Keratinocyte (primary cell): Measurements from ENCODE around the gene LDHB. TPM values are rescaled to one million over a fixed set of nuclear protein-coding genes. Genes with fewer than 3 reads are reported as not detected.

ENCODE experiments used
- DNase-seq: peaks from one replicate; pipeline ENCODE4 v3.0.0-alpha.2; 2011; ENCODE audit warnings: low read depth, missing footprints, low spot score
- FAIRE-seq: peaks from 2 replicates; lab custom pipeline; 2011; peaks lifted over from hg19 to GRCh38; lab: Jason Lieb, UNC
- H2AFZ ChIP-seq: 2 replicates; pipeline ENCODE4 v1.6.0; 2012; ENCODE audit warnings: low read length, control low read depth, inconsistent platforms; ENCODE audit not compliant: control insufficient read depth
- H3K27ac ChIP-seq: 2 replicates; pipeline ENCODE4 v1.5.1; 2011; ENCODE audit warnings: low read length; ENCODE audit not compliant: control insufficient read depth, insufficient read depth
- H3K27me3 ChIP-seq: 3 replicates; pipeline ENCODE4 v1.6.0; 2011; ENCODE audit warnings: low read length; ENCODE audit not compliant: control insufficient read depth, insufficient read depth; ENCODE audit errors: extremely low read depth
- H3K36me3 ChIP-seq, 2 experiments: 2 replicates in 1 of 2; 3 replicates in 1 of 2; pipeline ENCODE4 v1.5.1; 2011; ENCODE audit warnings: low read length in 2 of 2, mild to moderate bottlenecking in 1 of 2; ENCODE audit not compliant: control insufficient read depth in 2 of 2, insufficient read depth in 2 of 2; ENCODE audit errors: extremely low read depth in 1 of 2
- H3K4me1 ChIP-seq: 3 replicates; pipeline ENCODE4 v1.5.1; 2011; ENCODE audit warnings: low read length; ENCODE audit not compliant: control insufficient read depth, insufficient read depth; ENCODE audit errors: extremely low read depth
- H3K4me2 ChIP-seq: 3 replicates; pipeline ENCODE4 v1.6.0; 2011; ENCODE audit warnings: low read depth, low read length; ENCODE audit not compliant: control insufficient read depth, insufficient read depth; ENCODE audit errors: extremely low read depth
- H3K4me3 ChIP-seq, 3 experiments: fragments of 200-600 bp in 1 of 3; sonication (generic) in 1 of 3; 2 replicates in 2 of 3; 3 replicates in 1 of 3; pipeline ENCODE4 v1.5.1; 2011 to 2016; ENCODE audit warnings: low read length in 3 of 3, mild to moderate bottlenecking in 3 of 3, control low read depth in 2 of 3, inconsistent platforms in 1 of 3, low read depth in 1 of 3, mixed read lengths in 1 of 3, mixed run types in 1 of 3, moderate library complexity in 1 of 3; ENCODE audit not compliant: control insufficient read depth in 2 of 3, insufficient read depth in 2 of 3; ENCODE audit errors: extremely low read depth in 1 of 3
- H3K79me2 ChIP-seq: 2 replicates; pipeline ENCODE4 v1.6.0; 2012; ENCODE audit warnings: low read length; ENCODE audit not compliant: control insufficient read depth, insufficient read depth
- H3K9ac ChIP-seq: 3 replicates; pipeline ENCODE4 v1.6.0; 2011; ENCODE audit warnings: low read length; ENCODE audit not compliant: control insufficient read depth, insufficient read depth; ENCODE audit errors: extremely low read depth
- H3K9me1 ChIP-seq: 3 replicates; pipeline ENCODE4 v1.6.0; 2011; ENCODE audit warnings: low read length; ENCODE audit not compliant: control insufficient read depth, insufficient read depth; ENCODE audit errors: extremely low read depth
- H3K9me3 ChIP-seq: 2 replicates; pipeline ENCODE4 v1.5.1; 2012; ENCODE audit warnings: low read depth, low read length; ENCODE audit not compliant: control insufficient read depth
- H4K20me1 ChIP-seq: 3 replicates; pipeline ENCODE4 v1.6.0; 2011; ENCODE audit warnings: low read length; ENCODE audit not compliant: control insufficient read depth, insufficient read depth; ENCODE audit errors: extremely low read depth
- EZH2 ChIP-seq: IDR thresholded peaks from one replicate; pipeline ENCODE4 v1.6.1; 2012; ENCODE audit warnings: inconsistent platforms, mild to moderate bottlenecking, low read length, moderate library complexity
- dilution Hi-C: fragments of 300-500 bp; cut with MboI; formaldehyde crosslinking; loops from one replicate; pipeline ENCODE4 v1.7.0; 2020; ENCODE audit warnings: low sequenced_read_pairs; ENCODE audit not compliant: extremely low pct_ligation_motif_present
- polyA plus RNA-seq, 5 experiments: library from polyadenylated mRNA; depleted of rRNA in 3 of 5; stranded (reverse) in 3 of 5; stranded (forward) in 1 of 5; unstranded in 1 of 5; fragments of >200 nt; gene quantifications; 1 replicate in 1 of 5; 2 replicates in 3 of 5; 3 replicates in 1 of 5; pipeline versions ENCODE4 v1.2.1 to v1.2.3, GENCODE V29; 2011 to 2012; ENCODE audit warnings: missing spikeins in 2 of 5, low read depth in 1 of 5, low replicate concordance in 1 of 5
- TF ChIP-seq, protein P1 (sequence below), 3 experiments: IDR thresholded peaks in 1 of 3; conservative IDR thresholded peaks in 1 of 3; optimal IDR thresholded peaks in 1 of 3; 2 replicates in 2 of 3; 3 replicates in 1 of 3; pipeline versions ENCODE3 to v1.5.1; 2011; ENCODE audit warnings: low read length in 3 of 3, mild to moderate bottlenecking in 3 of 3, moderate library complexity in 2 of 3, control low read depth in 1 of 3, inconsistent platforms in 1 of 3; ENCODE audit not compliant: insufficient read depth in 2 of 3; ENCODE audit errors: extremely low read depth in 1 of 3

Gene LDHB
- polyA plus RNA-seq, 1 donor (not counting 4 experiments of a cell fraction or from before 2014, with no cell fraction given), result 1,063 TPM

DNA sequence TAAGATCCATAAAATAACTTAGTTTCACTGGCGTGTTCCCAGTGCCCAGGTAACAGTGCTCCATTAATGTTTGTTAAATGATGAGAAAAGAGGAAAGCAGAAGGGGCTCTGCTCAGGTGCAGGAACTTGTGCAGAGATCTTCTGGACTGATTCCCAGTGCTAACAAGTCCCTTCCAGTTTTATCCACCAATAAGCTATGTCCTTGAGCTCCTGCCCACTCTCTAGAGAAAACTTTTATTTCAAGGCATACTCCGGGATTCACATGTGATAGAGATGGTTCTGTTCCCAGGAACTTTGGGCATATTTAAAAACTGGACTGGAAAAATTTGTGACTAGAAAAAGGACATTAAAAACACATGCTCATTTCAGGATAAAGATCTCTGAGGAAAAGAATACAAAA is 54.9 kb downstream of the LDHB start:
- no peak overlapping the region for H3K9ac ChIP-seq
- H3K27me3 ChIP-seq, result peaks cover 3% of the 10 kb centered on the region
- H3K4me3 ChIP-seq, result no peak overlapping the region
- H3K36me3 ChIP-seq, result no peaks in the 10 kb centered on the region
- no peak overlapping the region for H2AFZ ChIP-seq
- no peaks in the 10 kb centered on the region for H3K9me3 ChIP-seq
- no peaks in the 10 kb centered on the region for H3K9me1 ChIP-seq
- no peak overlapping the region for H3K27ac ChIP-seq
- no peak for TF ChIP-seq EZH2
- TF ChIP-seq, protein P1, sequence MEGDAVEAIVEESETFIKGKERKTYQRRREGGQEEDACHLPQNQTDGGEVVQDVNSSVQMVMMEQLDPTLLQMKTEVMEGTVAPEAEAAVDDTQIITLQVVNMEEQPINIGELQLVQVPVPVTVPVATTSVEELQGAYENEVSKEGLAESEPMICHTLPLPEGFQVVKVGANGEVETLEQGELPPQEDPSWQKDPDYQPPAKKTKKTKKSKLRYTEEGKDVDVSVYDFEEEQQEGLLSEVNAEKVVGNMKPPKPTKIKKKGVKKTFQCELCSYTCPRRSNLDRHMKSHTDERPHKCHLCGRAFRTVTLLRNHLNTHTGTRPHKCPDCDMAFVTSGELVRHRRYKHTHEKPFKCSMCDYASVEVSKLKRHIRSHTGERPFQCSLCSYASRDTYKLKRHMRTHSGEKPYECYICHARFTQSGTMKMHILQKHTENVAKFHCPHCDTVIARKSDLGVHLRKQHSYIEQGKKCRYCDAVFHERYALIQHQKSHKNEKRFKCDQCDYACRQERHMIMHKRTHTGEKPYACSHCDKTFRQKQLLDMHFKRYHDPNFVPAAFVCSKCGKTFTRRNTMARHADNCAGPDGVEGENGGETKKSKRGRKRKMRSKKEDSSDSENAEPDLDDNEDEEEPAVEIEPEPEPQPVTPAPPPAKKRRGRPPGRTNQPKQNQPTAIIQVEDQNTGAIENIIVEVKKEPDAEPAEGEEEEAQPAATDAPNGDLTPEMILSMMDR (optimal IDR thresholded peaks at IDR 0.05 in 1 of 3, IDR thresholded peaks at IDR 0.05 in 1 of 3, conservative IDR thresholded peaks at IDR 0.05 in 1 of 3; ENCODE audit: extremely low read depth in 1 of 3, insufficient read depth in 2 of 3, low read length in 3 of 3), result no peak
- no peak overlapping the region for H3K4me2 ChIP-seq
- dilution Hi-C loops, result no loop called here
- H4K20me1 ChIP-seq, result no peaks in the 10 kb centered on the region
- no peaks in the 10 kb centered on the region for H3K79me2 ChIP-seq
- H3K4me1 ChIP-seq, result no peaks in the 10 kb centered on the region
- no peak for FAIRE-seq
- no peak for DNase-seq

DNA sequence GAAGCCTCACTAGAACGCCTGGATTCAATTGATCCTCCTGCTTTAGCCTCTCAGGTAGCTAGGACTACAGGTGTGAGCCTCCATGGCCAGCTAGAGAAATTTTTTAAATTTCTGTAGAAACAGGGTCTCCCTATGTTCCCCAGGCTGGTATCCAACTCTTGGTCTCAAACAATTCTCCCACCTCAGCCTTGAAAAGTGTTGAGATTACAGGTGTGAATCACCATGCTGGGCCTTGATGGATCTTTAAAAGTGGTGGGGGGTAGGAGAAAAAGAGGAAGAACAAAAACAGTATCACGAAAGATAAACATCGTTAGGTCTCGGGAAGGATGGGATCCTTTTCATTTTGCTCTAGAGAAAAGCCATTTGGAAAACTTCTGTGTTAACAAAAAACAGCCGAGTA is 57.4 kb downstream of the LDHB start:
- Histone ChIP-seq H3K4me3 (no peak overlapping the region), H3K9ac (no peak overlapping the region), H3K4me1 (no peaks in the 10 kb centered on the region), H3K36me3 (no peaks in the 10 kb centered on the region), H4K20me1 (no peaks in the 10 kb centered on the region), H3K4me2 (no peak overlapping the region), H2AFZ (no peak overlapping the region), H3K79me2 (no peaks in the 10 kb centered on the region), H3K27me3 (peaks cover 3% of the 10 kb centered on the region), H3K27ac (no peak overlapping the region), H3K9me3 (no peaks in the 10 kb centered on the region), H3K9me1 (no peaks in the 10 kb centered on the region)
- FAIRE-seq (no peak), DNase-seq (no peak)
- TF ChIP-seq, protein P1 (optimal IDR thresholded peaks at IDR 0.05 in 1 of 3, IDR thresholded peaks at IDR 0.05 in 1 of 3, conservative IDR thresholded peaks at IDR 0.05 in 1 of 3; ENCODE audit: extremely low read depth in 1 of 3, insufficient read depth in 2 of 3, low read length in 3 of 3), result no peak
- TF ChIP-seq EZH2, result no peak
- dilution Hi-C loops, result no loop called here
